ENCODE data around the gene C9orf78.

GRCh38 chr9:129835860-129836223 is 767 bp upstream of the C9orf78 start:
- TF ChIP-seq CTCF (IDR thresholded peaks at IDR 0.05) (no peak), POLR2A (IDR thresholded peaks at IDR 0.05) (no peak)

Data from Peyer's patch (tissue), 4 donors.